SU-DHL-6 (cell line): ENCODE results near the gene THEM4.
A peak's percentile ranks its signal among the peaks of the same experiment; 100 is the strongest.

Source experiments
- H2AFZ ChIP-seq: fragments of 200-600 bp; sonication (generic); 2 replicates; pipeline ENCODE4 v1.6.1; 2014; ENCODE audit warnings: low read depth, mild to moderate bottlenecking, moderate library complexity, mixed read lengths, antibody characterized with exemption, low read length; ENCODE audit not compliant: severe bottlenecking
- H3F3A ChIP-seq: fragments of 200-600 bp; shearing (Covaris generic); 2 replicates; pipeline ENCODE4 v1.6.0; 2016; ENCODE audit warnings: antibody characterized with exemption, mild to moderate bottlenecking; ENCODE audit not compliant: insufficient read depth
- H3K27ac ChIP-seq: fragments of 200-600 bp; sonication (generic); 2 replicates; pipeline ENCODE4 v1.5.1; 2016; ENCODE audit warnings: low read depth, mild to moderate bottlenecking, low read length, moderate library complexity, mixed read lengths
- H3K27me3 ChIP-seq: fragments of 200-600 bp; sonication (generic), shearing (Covaris generic); 2 replicates; pipeline ENCODE4 v1.6.0; 2014; ENCODE audit warnings: mild to moderate bottlenecking, low read length
- H3K36me3 ChIP-seq: fragments of 200-600 bp; sonication (generic); 2 replicates; pipeline ENCODE4 v1.6.1; 2014; ENCODE audit warnings: mild to moderate bottlenecking, low read length, mixed read lengths
- H3K4me2 ChIP-seq: fragments of 300-600, 200-600 bp; shearing (Covaris generic), sonication (generic); 2 replicates; pipeline ENCODE4 v1.6.0; 2014; ENCODE audit warnings: low read length, low read depth, mild to moderate bottlenecking; ENCODE audit not compliant: poor library complexity, severe bottlenecking
- H3K4me3 ChIP-seq: fragments of 200-600 bp; sonication (generic); 2 replicates; pipeline ENCODE4 v1.5.1; 2014; ENCODE audit warnings: antibody characterized with exemption, low read length, mild to moderate bottlenecking, mixed read lengths; ENCODE audit not compliant: insufficient read depth, poor library complexity, severe bottlenecking
- H3K79me2 ChIP-seq: fragments of 200-600 bp; sonication (generic); 2 replicates; pipeline ENCODE4 v1.6.1; 2014; ENCODE audit warnings: mild to moderate bottlenecking, low read length, moderate library complexity; ENCODE audit not compliant: insufficient read depth
- H3K9ac ChIP-seq: fragments of 200-600 bp; sonication (generic); 2 replicates; pipeline ENCODE4 v1.7.0; 2014; ENCODE audit warnings: mild to moderate bottlenecking, low read length
- H3K9me2 ChIP-seq: fragments of 200-600 bp; sonication (generic); replicated peaks from 2 replicates; pipeline ENCODE4 v1.6.1; 2014; ENCODE audit warnings: low read length; ENCODE audit not compliant: insufficient read depth
- H3K9me3 ChIP-seq: fragments of 200-600 bp; sonication (generic); 2 replicates; pipeline ENCODE4 v1.6.1; 2014; ENCODE audit warnings: low read length, mixed read lengths; ENCODE audit not compliant: insufficient read depth
- H4K20me1 ChIP-seq: fragments of 200-600 bp; sonication (generic); 2 replicates; pipeline ENCODE4 v1.6.1; 2014; ENCODE audit warnings: low read depth, mild to moderate bottlenecking, antibody characterized with exemption, low read length, moderate library complexity, mixed read lengths
- CTCF ChIP-seq: fragments of 200-600 bp; sonication (generic); IDR thresholded peaks from one replicate; pipeline ENCODE4 v1.5.1; 2017; ENCODE audit warnings: antibody characterized with exemption, mild to moderate bottlenecking, low read length, moderate library complexity; ENCODE audit not compliant: insufficient read depth, poor library complexity, severe bottlenecking
- EZH2phosphoT487 ChIP-seq: fragments of 200-600 bp; sonication (generic), shearing (Covaris generic); conservative IDR thresholded peaks from 2 replicates; pipeline ENCODE4 v1.6.1; 2018; ENCODE audit warnings: mild to moderate bottlenecking, antibody characterized with exemption, low read length, moderate library complexity, mixed read lengths

Gene THEM4

GRCh38 chr1:151909167-151910149, at the start of gene THEM4:
Gene THEM4, minus strand, starts transcription at chr1:151909511. Its CDS starts 53 bp downstream, at chr1:151909458.
- Histone ChIP-seq H2AFZ (peak within 1 kb of the TSS; percentile 87), H3K9ac (peak within 1 kb of the TSS; percentile 73), H3K4me2 (peak within 1 kb of the TSS; percentile 67), H3K9me2 (no peaks in the 10 kb centered on the region), H3K9me3 (peaks cover 13% of the 10 kb centered on the region; the same call in 1 of the 2 replicates), H3K27ac (peak within 1 kb of the TSS; percentile 53), H3F3A (peaks cover 10% of the 10 kb centered on the region; the same call in 1 of the 2 replicates), H3K4me3 (peak within 1 kb of the TSS; percentile 62), H3K36me3 (peaks cover 13% of the 10 kb centered on the region), H3K79me2 (peaks cover 15% of the 10 kb centered on the region; the same call in 1 of the 2 replicates), H4K20me1 (no peaks in the 10 kb centered on the region), H3K27me3 (no peaks in the 10 kb centered on the region)
- no peak for TF ChIP-seq CTCF
- no peak for TF ChIP-seq EZH2phosphoT487

GRCh38 chr1:151958959-151959358, 49.6 kb upstream of the THEM4 start:
- Histone ChIP-seq H3K4me2 (no peak overlapping the region), H3K36me3 (no peaks in the 10 kb centered on the region), H3K27ac (no peak overlapping the region), H2AFZ (no peak overlapping the region), H3K9me2 (no peaks in the 10 kb centered on the region), H4K20me1 (no peaks in the 10 kb centered on the region), H3K79me2 (no peaks in the 10 kb centered on the region), H3K9me3 (no peaks in the 10 kb centered on the region), H3K4me3 (no peak overlapping the region), H3K9ac (no peak overlapping the region), H3K27me3 (no peaks in the 10 kb centered on the region), H3F3A (no peaks in the 10 kb centered on the region)
- TF ChIP-seq EZH2phosphoT487 (no peak), CTCF (no peak)

- H3K9me2 ChIP-seq = no peaks in the 10 kb centered on the region
- no peak overlapping the region for H3K4me3 ChIP-seq
- no peaks in the 10 kb centered on the region for H3K9me3 ChIP-seq
- no peaks in the 10 kb centered on the region for H4K20me1 ChIP-seq
- H3K4me2 ChIP-seq = no peak overlapping the region
- H2AFZ ChIP-seq = no peak overlapping the region
- no peak overlapping the region for H3K27ac ChIP-seq
- no peaks in the 10 kb centered on the region for H3K79me2 ChIP-seq
- H3K36me3 ChIP-seq = no peaks in the 10 kb centered on the region
- TF ChIP-seq CTCF = no peak
- no peak for TF ChIP-seq EZH2phosphoT487
- H3K9ac ChIP-seq = no peak overlapping the region; the same call in 1 of the 2 replicates
- no peaks in the 10 kb centered on the region for H3K27me3 ChIP-seq
- H3F3A ChIP-seq = no peaks in the 10 kb centered on the region
Observed at GRCh38 chr1:151956957-151957497, 47.7 kb upstream of the THEM4 start.
